HG02840 (cell line): ENCODE measurements around the gene CD274.

Experiments used
- ATAC-seq: cut with Tn5 transposase; IDR thresholded peaks from one replicate; pipeline ENCODE4 v1.9.1; 2021; ENCODE audit warnings: mild to moderate bottlenecking, moderate library complexity, moderate number of reproducible peaks; ENCODE audit not compliant: unreplicated experiment, low FRiP score

The CD274 gene

GRCh38 chr9:5518937-5519319 is 68.6 kb downstream of the CD274 start:
- ATAC-seq, result no peak
